Dendritic cell treated with granulocyte-macrophage colony-stimulating factor and Interleukin-4, amounts not matched to agents 40 ng/mL and 50 ng/mL, for 4 days (primary cell): ENCODE measurements around the gene EME2.

Experiments
- H3K27ac Mint-ChIP-seq: one replicate; pipeline ENCODE4 v1.8.0; 2022; ENCODE audit warnings: mild to moderate bottlenecking, mixed read lengths
- H3K27me3 Mint-ChIP-seq: one replicate; pipeline ENCODE4 v1.8.0; 2022; ENCODE audit warnings: mild to moderate bottlenecking, mixed read lengths
- H3K36me3 Mint-ChIP-seq: one replicate; pipeline ENCODE4 v1.8.0; 2022; ENCODE audit warnings: low read depth, mixed read lengths
- H3K4me1 Mint-ChIP-seq: one replicate; pipeline ENCODE4 v1.8.0; 2022; ENCODE audit warnings: low read depth, mixed read lengths
- H3K4me3 Mint-ChIP-seq: one replicate; pipeline ENCODE4 v1.8.0; 2022; ENCODE audit warnings: mild to moderate bottlenecking, moderate library complexity, mixed read lengths
- H3K9me3 Mint-ChIP-seq: one replicate; pipeline ENCODE4 v1.8.0; 2022; ENCODE audit warnings: mixed read lengths
- intact Hi-C: fragments of 100-400 bp; cut with micrococcal nuclease; formaldehyde crosslinking; loops from one replicate; pipeline ENCODE4 v1.15.0; 2022

EME2 gene

GRCh38 chr16:1782408-1783264, 10.0 kb downstream of the EME2 start, which contains the start of the genes NUBP2 and SPSB3:
NUBP2 (plus strand) TSS chr16:1782960; CDS start chr16:1783021, 61 bp downstream.
SPSB3 (minus strand) TSS chr16:1782571; CDS start chr16:1781483, 1,088 bp downstream.
- H3K4me1 Mint-ChIP-seq: peaks cover 44% of the 10 kb centered on the region
- H3K36me3 Mint-ChIP-seq: peaks cover 78% of the 10 kb centered on the region
- H3K27ac Mint-ChIP-seq: peak within 1 kb of the TSS; percentile 84
- peak within 1 kb of the TSS; percentile 85 for H3K4me3 Mint-ChIP-seq
- intact Hi-C loops: loop anchor here (1.0 kb wide), 1 partner anchor 9 kb away; the partner anchor contains the start of gene MRPS34
- no peaks in the 10 kb centered on the region for H3K27me3 Mint-ChIP-seq
- H3K9me3 Mint-ChIP-seq: no peaks in the 10 kb centered on the region

GRCh38 chr16:1784977-1785845, 12.6 kb downstream of the EME2 start:
- Mint-ChIP-seq H3K9me3 (no peaks in the 10 kb centered on the region), H3K4me3 (no peak overlapping the region), H3K27ac (no peak overlapping the region), H3K27me3 (no peaks in the 10 kb centered on the region), H3K4me1 (peaks cover 33% of the 10 kb centered on the region), H3K36me3 (peaks cover 78% of the 10 kb centered on the region)
- intact Hi-C loops: no loop called here

DNA sequence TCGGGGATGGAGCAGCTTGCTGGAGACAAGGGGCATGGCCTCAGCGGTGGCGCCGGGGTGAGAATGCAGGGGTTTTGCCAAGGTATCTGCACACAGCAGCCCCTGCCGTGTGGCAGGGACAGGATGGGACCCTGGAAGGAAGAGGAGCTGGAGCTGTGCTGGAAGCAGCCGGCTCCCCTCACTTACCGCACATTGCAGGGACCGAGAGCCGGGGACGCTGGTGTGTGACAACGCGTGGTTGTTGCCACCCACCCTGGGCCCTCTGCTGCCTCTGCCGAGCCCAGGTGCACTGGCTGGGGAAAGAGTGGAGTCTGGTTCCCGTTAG, 13.2 kb downstream of the EME2 start:
- Mint-ChIP-seq H3K27ac (no peak overlapping the region), H3K27me3 (no peaks in the 10 kb centered on the region), H3K9me3 (no peaks in the 10 kb centered on the region), H3K4me1 (peaks cover 31% of the 10 kb centered on the region), H3K36me3 (peaks cover 79% of the 10 kb centered on the region), H3K4me3 (no peak overlapping the region)
- intact Hi-C loops: no loop called here

DNA sequence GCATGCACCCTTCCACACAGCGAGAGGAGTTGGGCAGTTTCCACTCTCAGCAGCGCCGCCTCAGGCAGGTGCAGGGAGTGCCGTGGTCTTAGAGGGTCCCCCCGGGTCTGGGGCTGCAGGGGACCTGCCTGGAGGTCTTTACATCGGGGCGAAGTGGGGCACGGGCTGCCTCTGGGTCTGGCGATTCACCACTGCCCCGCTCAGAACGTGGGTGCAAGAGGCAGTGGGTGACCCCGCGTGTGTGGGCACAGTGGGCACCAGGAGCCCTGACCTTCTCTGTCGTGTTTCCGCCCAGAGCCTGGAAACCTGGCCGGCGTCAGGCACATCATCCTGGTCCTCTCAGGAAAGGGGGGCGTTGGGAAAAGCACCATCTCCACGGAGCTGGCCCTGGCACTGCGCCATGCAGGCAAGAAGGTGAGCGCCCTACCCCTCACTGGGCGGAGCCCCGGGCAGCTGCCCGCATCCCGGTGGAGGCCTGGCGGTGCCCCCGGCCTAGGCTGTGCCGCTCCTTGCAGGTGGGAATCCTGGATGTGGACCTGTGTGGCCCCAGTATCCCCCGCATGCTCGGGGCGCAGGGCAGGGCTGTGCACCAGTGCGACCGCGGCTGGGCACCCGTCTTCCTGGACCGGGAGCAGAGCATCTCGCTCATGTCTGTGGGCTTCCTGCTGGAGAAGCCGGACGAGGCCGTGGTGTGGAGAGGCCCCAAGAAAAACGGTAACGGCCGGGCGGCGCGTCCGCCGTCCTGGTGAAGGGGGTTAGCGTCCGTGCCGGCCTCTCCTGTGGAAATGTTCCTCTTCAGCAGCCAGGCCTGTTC, 13.8 kb downstream of the EME2 start:
- intact Hi-C loops: no loop called here
- Mint-ChIP-seq H3K4me1 (peaks cover 24% of the 10 kb centered on the region), H3K36me3 (peaks cover 79% of the 10 kb centered on the region)

DNA sequence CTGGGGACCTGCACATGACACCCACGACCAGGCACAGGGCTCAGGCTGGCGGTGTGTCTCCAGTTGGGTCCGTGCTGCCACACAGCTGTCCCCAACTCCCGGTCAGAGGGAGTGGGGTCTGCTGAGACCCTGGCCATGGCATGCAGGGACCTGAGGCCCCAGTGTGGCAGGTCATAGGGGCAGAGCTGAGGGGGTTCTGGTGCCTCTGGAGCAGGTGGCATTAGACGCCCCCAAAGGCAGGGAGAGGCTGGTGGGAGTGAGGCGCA, 14.4 kb downstream of the EME2 start:
- H3K36me3 Mint-ChIP-seq: peaks cover 79% of the 10 kb centered on the region
- intact Hi-C loops: no loop called here
- no peak overlapping the region for H3K4me3 Mint-ChIP-seq
- no peaks in the 10 kb centered on the region for H3K9me3 Mint-ChIP-seq
- no peaks in the 10 kb centered on the region for H3K27me3 Mint-ChIP-seq
- peaks cover 19% of the 10 kb centered on the region for H3K4me1 Mint-ChIP-seq
- no peak overlapping the region for H3K27ac Mint-ChIP-seq

More for the DNA sequence above, 13.8 kb downstream of the EME2 start:
- no peak overlapping the region for H3K4me3 Mint-ChIP-seq
- no peaks in the 10 kb centered on the region for H3K9me3 Mint-ChIP-seq
- no peaks in the 10 kb centered on the region for H3K27me3 Mint-ChIP-seq
- H3K27ac Mint-ChIP-seq: no peak overlapping the region

- no peak overlapping the region for H3K4me3 Mint-ChIP-seq
Measured at GRCh38 chr16:1787322-1788094, 14.9 kb downstream of the EME2 start.

DNA sequence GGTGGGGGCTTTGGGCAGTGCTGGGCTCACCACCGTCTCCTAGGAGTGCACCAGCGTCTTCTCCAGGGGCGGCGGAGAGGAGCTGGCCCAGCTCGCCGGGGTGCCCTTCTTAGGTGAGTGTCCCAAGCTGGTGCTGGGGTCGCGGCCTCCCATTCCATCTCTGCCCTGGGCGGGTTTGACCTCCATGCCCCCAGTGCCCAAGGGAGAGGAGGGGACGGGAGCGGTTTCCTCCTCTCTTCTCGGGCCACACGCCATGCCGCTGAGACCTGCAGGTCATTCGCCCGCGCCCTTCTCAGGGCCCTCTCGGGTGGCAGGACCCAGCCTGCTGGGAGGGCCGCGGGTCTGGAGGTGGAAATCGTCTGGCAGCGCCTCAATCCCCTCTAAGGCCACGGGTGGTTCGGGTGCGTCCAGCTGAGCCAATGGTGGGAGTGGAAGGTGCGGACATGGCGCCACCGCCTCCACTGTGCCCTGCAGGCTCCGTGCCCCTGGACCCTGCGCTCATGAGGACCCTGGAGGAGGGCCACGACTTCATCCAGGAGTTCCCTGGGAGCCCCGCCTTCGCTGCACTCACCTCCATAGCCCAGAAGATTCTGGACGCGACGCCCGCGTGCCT, 15.6 kb downstream of the EME2 start:
- H3K4me1 Mint-ChIP-seq: peaks cover 18% of the 10 kb centered on the region
- H3K4me3 Mint-ChIP-seq: no peak overlapping the region
- H3K36me3 Mint-ChIP-seq: peaks cover 80% of the 10 kb centered on the region
- no peaks in the 10 kb centered on the region for H3K27me3 Mint-ChIP-seq
- H3K9me3 Mint-ChIP-seq: no peaks in the 10 kb centered on the region
- no peak overlapping the region for H3K27ac Mint-ChIP-seq
- intact Hi-C loops: no loop called here

More at GRCh38 chr16:1787322-1788094, 14.9 kb downstream of the EME2 start:
- H3K27ac Mint-ChIP-seq: no peak overlapping the region
- H3K9me3 Mint-ChIP-seq: no peaks in the 10 kb centered on the region
- H3K27me3 Mint-ChIP-seq: no peaks in the 10 kb centered on the region
- H3K36me3 Mint-ChIP-seq: peaks cover 79% of the 10 kb centered on the region
- intact Hi-C loops: no loop called here
- peaks cover 19% of the 10 kb centered on the region for H3K4me1 Mint-ChIP-seq

DNA sequence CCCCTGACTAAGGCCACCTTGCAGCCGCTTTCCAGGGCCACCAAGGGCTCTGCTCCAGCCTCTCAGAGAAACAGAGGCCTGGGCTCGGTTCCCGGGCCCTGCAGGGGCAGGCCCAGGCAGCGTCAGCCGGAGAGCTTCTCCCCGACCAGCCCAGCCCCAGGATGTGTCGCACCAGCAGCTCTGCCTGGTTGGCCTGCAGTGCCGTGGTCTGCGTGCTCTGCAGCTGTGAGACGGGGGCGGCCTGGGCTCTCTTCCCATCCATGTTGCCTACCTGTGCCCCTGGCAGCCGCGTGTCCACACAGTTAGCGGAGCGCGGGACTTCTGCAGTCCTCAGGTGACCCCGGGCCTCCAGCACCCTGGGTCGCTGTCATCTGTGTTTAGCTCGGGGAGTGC, 16.1 kb downstream of the EME2 start:
- Mint-ChIP-seq H3K36me3 (peaks cover 80% of the 10 kb centered on the region), H3K4me1 (peaks cover 13% of the 10 kb centered on the region), H3K27me3 (no peaks in the 10 kb centered on the region), H3K4me3 (no peak overlapping the region), H3K27ac (no peak overlapping the region), H3K9me3 (no peaks in the 10 kb centered on the region)
- intact Hi-C loops: no loop called here

GRCh38 chr16:1789643-1790045, 17.0 kb downstream of the EME2 start:
- intact Hi-C loops: no loop called here
- H3K27ac Mint-ChIP-seq: no peak overlapping the region

DNA sequence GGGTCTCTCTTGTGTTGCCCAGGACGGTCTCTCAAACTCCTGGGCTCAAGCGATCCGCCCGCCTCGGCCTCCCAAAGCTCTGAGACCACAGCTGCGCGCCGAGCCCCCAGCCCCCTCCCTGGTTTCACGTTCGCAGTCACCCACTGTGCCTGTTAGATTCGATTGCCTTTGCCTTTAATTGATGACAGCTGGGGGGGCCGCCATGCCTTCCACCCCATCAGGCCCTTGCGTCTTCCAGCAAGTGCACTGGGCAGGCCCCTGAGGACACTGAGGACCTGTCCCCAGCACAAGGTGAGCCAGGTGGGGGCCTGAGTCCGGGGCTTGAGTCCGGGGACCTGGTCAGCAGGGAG, 17.6 kb downstream of the EME2 start:
- intact Hi-C loops: no loop called here
- Mint-ChIP-seq H3K27ac (no peak overlapping the region), H3K36me3 (peaks cover 76% of the 10 kb centered on the region), H3K4me1 (peaks cover under 1% of the 10 kb centered on the region), H3K4me3 (no peak overlapping the region), H3K9me3 (no peaks in the 10 kb centered on the region), H3K27me3 (no peaks in the 10 kb centered on the region)

More at GRCh38 chr16:1789643-1790045, 17.0 kb downstream of the EME2 start:
- Mint-ChIP-seq H3K27me3 (no peaks in the 10 kb centered on the region), H3K36me3 (peaks cover 80% of the 10 kb centered on the region), H3K9me3 (no peaks in the 10 kb centered on the region), H3K4me3 (no peak overlapping the region), H3K4me1 (peaks cover 5% of the 10 kb centered on the region)

GRCh38 chr16:1790611-1791255, 18.1 kb downstream of the EME2 start:
- no peak overlapping the region for H3K27ac Mint-ChIP-seq
- no peak overlapping the region for H3K4me3 Mint-ChIP-seq
- H3K4me1 Mint-ChIP-seq: no peaks in the 10 kb centered on the region
- intact Hi-C loops: no loop called here
- peaks cover 71% of the 10 kb centered on the region for H3K36me3 Mint-ChIP-seq
- no peaks in the 10 kb centered on the region for H3K27me3 Mint-ChIP-seq
- no peaks in the 10 kb centered on the region for H3K9me3 Mint-ChIP-seq

GRCh38 chr16:1791256-1791942, 18.8 kb downstream of the EME2 start:
- Mint-ChIP-seq H3K9me3 (no peaks in the 10 kb centered on the region), H3K27me3 (no peaks in the 10 kb centered on the region), H3K27ac (no peak overlapping the region), H3K4me3 (no peak overlapping the region), H3K36me3 (peaks cover 64% of the 10 kb centered on the region), H3K4me1 (no peaks in the 10 kb centered on the region)
- intact Hi-C loops: no loop called here
